HG02588 (cell line): ENCODE results near the gene CYP3A5.
"Not testable (repeated sequence)": the region's sequence is repeated elsewhere in the genome, so short reads cannot be mapped to it uniquely, and the experiment has no call there.

Source experiments
- ATAC-seq: cut with Tn5 transposase; IDR thresholded peaks from one replicate; pipeline ENCODE4 v1.9.1; 2021; ENCODE audit warnings: mild to moderate bottlenecking, moderate library complexity; ENCODE audit not compliant: unreplicated experiment

Gene CYP3A5

GRCh38 chr7:99679400-99680191 lies at the start of gene CYP3A5:
CYP3A5 (minus strand) TSS chr7:99679996; CDS start chr7:99679896, 100 bp downstream.
- ATAC-seq = no peak

GRCh38 chr7:99728615-99729014 lies 48.8 kb upstream of the CYP3A5 start:
- no peak for ATAC-seq

- ATAC-seq = not testable (repeated sequence)
Measured at GRCh38 chr7:99723201-99723600, 43.4 kb upstream of the CYP3A5 start.

GRCh38 chr7:99720800-99721595 lies 41.2 kb upstream of the CYP3A5 start:
- ATAC-seq = no peak

- no peak for ATAC-seq
Measured at GRCh38 chr7:99719996-99720769, 40.4 kb upstream of the CYP3A5 start.

GRCh38 chr7:99713995-99714570 lies 34.3 kb upstream of the CYP3A5 start:
- ATAC-seq = no peak

GRCh38 chr7:99709838-99710578 lies 30.2 kb upstream of the CYP3A5 start:
- ATAC-seq = no peak

GRCh38 chr7:99709260-99709659 lies 29.5 kb upstream of the CYP3A5 start:
- ATAC-seq = no peak

- ATAC-seq = no peak
Measured at GRCh38 chr7:99707096-99707495, 27.3 kb upstream of the CYP3A5 start.

GRCh38 chr7:99699946-99700345 lies 20.1 kb upstream of the CYP3A5 start:
- no peak for ATAC-seq

- ATAC-seq = not testable (repeated sequence)
Measured at GRCh38 chr7:99698867-99699730, 19.3 kb upstream of the CYP3A5 start.

- no peak for ATAC-seq
Measured at GRCh38 chr7:99694912-99695304, 15.1 kb upstream of the CYP3A5 start.

- ATAC-seq = no peak
Measured at GRCh38 chr7:99694201-99694911, 14.6 kb upstream of the CYP3A5 start.

- no peak for ATAC-seq
Measured at GRCh38 chr7:99693427-99694200, 13.8 kb upstream of the CYP3A5 start.

GRCh38 chr7:99693100-99693426 lies 13.3 kb upstream of the CYP3A5 start:
- no peak for ATAC-seq

GRCh38 chr7:99692563-99692962 lies 12.8 kb upstream of the CYP3A5 start:
- ATAC-seq = not testable (repeated sequence)

- ATAC-seq = not testable (repeated sequence)
Measured at GRCh38 chr7:99691658-99692057, 11.9 kb upstream of the CYP3A5 start.

GRCh38 chr7:99690918-99691317 lies 11.1 kb upstream of the CYP3A5 start:
- ATAC-seq = not testable (repeated sequence)
